ENCODE data around the gene CD34. TPM values are rescaled to one million over a fixed set of nuclear protein-coding genes. Genes with fewer than 3 reads are reported as not detected.

Gene CD34
- total and polyA plus RNA-seq, 2 donors (not counting 1 experiment from before 2014, with no cell fraction given) = under 0.01 to 0.51 TPM

DNA sequence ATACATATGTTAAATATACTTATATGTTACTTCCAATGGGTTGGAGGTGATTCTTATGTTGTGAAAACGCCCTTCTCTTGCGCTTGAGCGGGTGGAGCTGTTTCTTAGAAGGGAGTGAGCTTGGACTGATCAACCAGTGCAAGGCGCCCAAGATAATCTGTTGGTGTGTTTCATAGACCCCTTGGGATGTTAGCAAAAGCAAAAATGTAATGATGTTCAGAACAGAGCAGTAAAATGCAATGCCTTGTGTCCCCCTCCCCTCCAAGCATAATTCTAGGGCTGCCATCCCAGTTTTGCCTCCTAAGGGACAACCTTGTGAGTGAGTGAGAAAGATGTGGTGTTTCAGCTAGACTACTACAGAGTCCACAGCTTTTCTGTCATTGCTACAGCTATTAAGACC is 6.2 kb upstream of the CD34 start:
- Histone ChIP-seq H3K27me3 (ENCODE audit: control insufficient read depth, insufficient read depth, low read length) (peaks cover 7% of the 10 kb centered on the region), H3K79me2 (ENCODE audit: control insufficient read depth, insufficient read depth, low read length) (no peaks in the 10 kb centered on the region), H3K4me3 (replicated peaks in 1 of 4; ENCODE audit: control extremely low read depth in 1 of 4, insufficient read depth in 1 of 4, low read depth in 3 of 4, low read length in 4 of 4) (no peak overlapping the region), H3K4me2 (ENCODE audit: extremely low read depth, insufficient read depth, low read length) (no peak overlapping the region), H3K4me1 (ENCODE audit: control insufficient read depth, extremely low read depth, insufficient read depth, low read length) (no peaks in the 10 kb centered on the region), H3K36me3 (ENCODE audit: control insufficient read depth, insufficient read depth, low read length) (no peaks in the 10 kb centered on the region), H4K20me1 (ENCODE audit: control insufficient read depth, extremely low read depth, insufficient read depth, low read length) (no peaks in the 10 kb centered on the region), H3K9ac (ENCODE audit: insufficient read depth, low read length) (no peak overlapping the region), H3K27ac (ENCODE audit: insufficient read depth, low read length) (no peak overlapping the region), H2AFZ (ENCODE audit: low read length) (no peak overlapping the region), H3K9me3 (ENCODE audit: control insufficient read depth, insufficient read depth, low read depth, low read length) (no peaks in the 10 kb centered on the region)
- no peak for DNase-seq (ENCODE audit: low read depth in 2 of 2)
- TF ChIP-seq, protein P1, sequence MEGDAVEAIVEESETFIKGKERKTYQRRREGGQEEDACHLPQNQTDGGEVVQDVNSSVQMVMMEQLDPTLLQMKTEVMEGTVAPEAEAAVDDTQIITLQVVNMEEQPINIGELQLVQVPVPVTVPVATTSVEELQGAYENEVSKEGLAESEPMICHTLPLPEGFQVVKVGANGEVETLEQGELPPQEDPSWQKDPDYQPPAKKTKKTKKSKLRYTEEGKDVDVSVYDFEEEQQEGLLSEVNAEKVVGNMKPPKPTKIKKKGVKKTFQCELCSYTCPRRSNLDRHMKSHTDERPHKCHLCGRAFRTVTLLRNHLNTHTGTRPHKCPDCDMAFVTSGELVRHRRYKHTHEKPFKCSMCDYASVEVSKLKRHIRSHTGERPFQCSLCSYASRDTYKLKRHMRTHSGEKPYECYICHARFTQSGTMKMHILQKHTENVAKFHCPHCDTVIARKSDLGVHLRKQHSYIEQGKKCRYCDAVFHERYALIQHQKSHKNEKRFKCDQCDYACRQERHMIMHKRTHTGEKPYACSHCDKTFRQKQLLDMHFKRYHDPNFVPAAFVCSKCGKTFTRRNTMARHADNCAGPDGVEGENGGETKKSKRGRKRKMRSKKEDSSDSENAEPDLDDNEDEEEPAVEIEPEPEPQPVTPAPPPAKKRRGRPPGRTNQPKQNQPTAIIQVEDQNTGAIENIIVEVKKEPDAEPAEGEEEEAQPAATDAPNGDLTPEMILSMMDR (conservative IDR thresholded peaks at IDR 0.05 in 1 of 2, IDR thresholded peaks at IDR 0.05 in 1 of 2; ENCODE audit: low read depth in 1 of 2, low read length in 2 of 2) = no peak
- no peak for TF ChIP-seq EZH2 (IDR thresholded peaks at IDR 0.05; ENCODE audit: low read length, missing control alignments)

DNA sequence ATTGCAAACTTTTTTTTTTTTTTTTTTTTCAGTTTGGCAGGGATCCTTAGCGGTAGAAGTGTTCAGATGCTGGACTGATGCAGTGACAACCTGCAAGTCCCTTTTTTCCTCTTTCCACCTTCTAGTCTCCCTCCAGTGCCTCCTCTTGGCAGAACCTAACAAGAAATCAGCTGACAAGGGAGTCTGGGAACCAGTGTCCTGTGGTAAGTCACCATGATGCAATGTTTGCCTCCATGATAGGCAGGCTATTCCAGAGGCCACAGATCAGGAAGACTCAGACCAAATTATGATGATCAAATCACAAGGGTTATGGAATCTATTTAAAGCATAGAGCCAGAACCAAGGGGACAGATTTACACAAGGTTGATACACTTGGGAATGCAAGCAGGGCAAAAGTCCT is 3.0 kb upstream of the CD34 start:
- Histone ChIP-seq H3K9me3 (ENCODE audit: control insufficient read depth, insufficient read depth, low read depth, low read length) (no peaks in the 10 kb centered on the region), H2AFZ (ENCODE audit: low read length) (no peak overlapping the region), H3K27me3 (ENCODE audit: control insufficient read depth, insufficient read depth, low read length) (peaks cover 11% of the 10 kb centered on the region), H3K4me2 (ENCODE audit: extremely low read depth, insufficient read depth, low read length) (no peak overlapping the region), H3K79me2 (ENCODE audit: control insufficient read depth, insufficient read depth, low read length) (no peaks in the 10 kb centered on the region), H4K20me1 (ENCODE audit: control insufficient read depth, extremely low read depth, insufficient read depth, low read length) (no peaks in the 10 kb centered on the region), H3K9ac (ENCODE audit: insufficient read depth, low read length) (no peak overlapping the region), H3K4me1 (ENCODE audit: control insufficient read depth, extremely low read depth, insufficient read depth, low read length) (no peaks in the 10 kb centered on the region), H3K4me3 (replicated peaks in 1 of 4; ENCODE audit: control extremely low read depth in 1 of 4, insufficient read depth in 1 of 4, low read depth in 3 of 4, low read length in 4 of 4) (no peak overlapping the region), H3K27ac (ENCODE audit: insufficient read depth, low read length) (no peak overlapping the region), H3K36me3 (ENCODE audit: control insufficient read depth, insufficient read depth, low read length) (no peaks in the 10 kb centered on the region)
- DNase-seq (ENCODE audit: low read depth in 2 of 2) = no peak
- TF ChIP-seq, protein P1 (conservative IDR thresholded peaks at IDR 0.05 in 1 of 2, IDR thresholded peaks at IDR 0.05 in 1 of 2; ENCODE audit: low read depth in 1 of 2, low read length in 2 of 2) = no peak
- no peak for TF ChIP-seq EZH2 (IDR thresholded peaks at IDR 0.05; ENCODE audit: low read length, missing control alignments)

DNA sequence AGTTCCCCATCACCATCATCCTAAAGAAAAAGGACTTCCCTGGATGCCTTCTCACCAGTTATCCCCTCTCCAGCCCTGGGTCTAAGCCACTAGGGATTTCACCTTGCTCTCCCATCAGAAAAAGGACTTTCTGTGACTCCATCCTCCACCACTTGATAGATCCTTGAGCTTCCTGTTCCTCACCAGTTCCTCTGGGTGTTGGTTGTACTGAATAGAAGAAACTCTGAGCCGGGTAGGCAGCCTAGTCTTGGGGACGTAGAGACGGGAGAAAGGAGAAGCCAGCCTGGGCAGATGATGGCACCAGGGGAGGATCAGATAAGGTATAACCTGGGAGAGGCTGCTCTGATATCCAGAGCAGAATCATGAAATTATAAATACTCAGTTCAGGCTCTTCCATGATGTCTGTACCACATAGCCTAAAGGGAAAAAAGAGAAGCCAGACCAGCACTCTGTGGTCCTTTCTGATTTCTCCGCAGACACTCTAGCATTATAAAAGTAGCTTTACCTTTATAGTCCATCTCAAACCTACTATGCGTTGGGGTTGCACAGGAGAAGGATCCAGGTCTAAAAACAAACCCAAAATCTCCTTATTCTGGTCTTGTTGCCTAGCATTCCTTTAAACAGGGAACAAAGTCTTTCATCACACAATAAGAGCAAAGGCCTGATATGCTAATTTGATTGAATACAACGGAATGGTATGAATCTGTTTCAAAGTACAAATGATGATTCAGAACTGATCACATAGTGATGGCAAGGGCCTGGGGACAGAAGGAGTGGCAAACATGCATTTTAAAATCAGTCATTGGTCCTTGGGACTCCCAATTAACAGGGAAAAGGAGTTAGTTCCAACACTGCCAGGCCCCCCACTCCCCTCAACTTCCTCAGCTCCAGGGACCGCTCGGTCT is 1.2 kb upstream of the CD34 start:
- no peak for DNase-seq (ENCODE audit: low read depth in 2 of 2)
- no peak overlapping the region for H3K4me3 ChIP-seq (replicated peaks in 1 of 4; ENCODE audit: control extremely low read depth in 1 of 4, insufficient read depth in 1 of 4, low read depth in 3 of 4, low read length in 4 of 4)
- H3K79me2 ChIP-seq (ENCODE audit: control insufficient read depth, insufficient read depth, low read length) = no peaks in the 10 kb centered on the region
- no peaks in the 10 kb centered on the region for H3K36me3 ChIP-seq (ENCODE audit: control insufficient read depth, insufficient read depth, low read length)
- H3K4me2 ChIP-seq (ENCODE audit: extremely low read depth, insufficient read depth, low read length) = no peak overlapping the region
- H2AFZ ChIP-seq (ENCODE audit: low read length) = no peak overlapping the region
- H3K9me3 ChIP-seq (ENCODE audit: control insufficient read depth, insufficient read depth, low read depth, low read length) = no peaks in the 10 kb centered on the region
- no peaks in the 10 kb centered on the region for H4K20me1 ChIP-seq (ENCODE audit: control insufficient read depth, extremely low read depth, insufficient read depth, low read length)
- H3K9ac ChIP-seq (ENCODE audit: insufficient read depth, low read length) = no peak overlapping the region
- H3K4me1 ChIP-seq (ENCODE audit: control insufficient read depth, extremely low read depth, insufficient read depth, low read length) = no peaks in the 10 kb centered on the region
- no peak overlapping the region for H3K27ac ChIP-seq (ENCODE audit: insufficient read depth, low read length)
- no peak for TF ChIP-seq EZH2 (IDR thresholded peaks at IDR 0.05; ENCODE audit: low read length, missing control alignments)
- TF ChIP-seq, protein P1 (conservative IDR thresholded peaks at IDR 0.05 in 1 of 2, IDR thresholded peaks at IDR 0.05 in 1 of 2; ENCODE audit: low read depth in 1 of 2, low read length in 2 of 2) = no peak
- peaks cover 8% of the 10 kb centered on the region for H3K27me3 ChIP-seq (ENCODE audit: control insufficient read depth, insufficient read depth, low read length)
